Type B pancreatic cell (in vitro differentiated cells): Measurements from ENCODE around the gene LAD1. TPM values are rescaled to one million over a fixed set of nuclear protein-coding genes. Genes with fewer than 3 reads are reported as not detected.

Source experiments
- DNase-seq: peaks from one replicate; pipeline ENCODE4 v3.0.0; 2021; ENCODE audit warnings: mixed read lengths; ENCODE audit not compliant: unreplicated experiment; ENCODE audit errors: extremely low spot score
- H3K27ac Mint-ChIP-seq: 2 replicates; pipeline ENCODE4 v1.8.0; 2021; ENCODE audit warnings: mild to moderate bottlenecking, mixed read lengths
- H3K27me3 Mint-ChIP-seq: 2 replicates; pipeline ENCODE4 v1.8.0; 2021; ENCODE audit warnings: mixed read lengths
- H3K36me3 Mint-ChIP-seq: 2 replicates; pipeline ENCODE4 v1.8.0; 2021; ENCODE audit warnings: mixed read lengths
- H3K4me1 Mint-ChIP-seq: one replicate; pipeline ENCODE4 v1.8.0; 2021; ENCODE audit warnings: mixed read lengths; ENCODE audit not compliant: unreplicated experiment
- H3K4me3 Mint-ChIP-seq: 2 replicates; pipeline ENCODE4 v1.8.0; 2021; ENCODE audit warnings: mild to moderate bottlenecking, mixed read lengths
- H3K9me3 Mint-ChIP-seq: 2 replicates; pipeline ENCODE4 v1.8.0; 2021; ENCODE audit warnings: mixed read lengths
- CTCF ChIP-seq: fragments of 200-600 bp; sonication (generic); conservative IDR thresholded peaks from 2 replicates; pipeline ENCODE4 v1.5.0; 2021; ENCODE audit warnings: antibody characterized with exemption, mild to moderate bottlenecking
- total RNA-seq: library from RNA; stranded (reverse); gene quantifications from 2 replicates; pipeline ENCODE4 v1.2.1, GENCODE V29; 2021; ENCODE audit warnings: low replicate concordance

The LAD1 gene
- total RNA-seq, 1 donor from 2014 or later, result 41.2 TPM

GRCh38 chr1:201374364-201374763, 24.8 kb downstream of the LAD1 start:
- Mint-ChIP-seq H3K27ac (peak overlapping the region; percentile 37), H3K4me1 (peaks cover 31% of the 10 kb centered on the region), H3K36me3 (no peaks in the 10 kb centered on the region), H3K9me3 (no peaks in the 10 kb centered on the region), H3K4me3 (no peak overlapping the region), H3K27me3 (peaks cover 18% of the 10 kb centered on the region)
- DNase-seq, result no peak
- TF ChIP-seq CTCF, result no peak

- H3K4me1 Mint-ChIP-seq, result peaks cover 19% of the 10 kb centered on the region
- peaks cover 29% of the 10 kb centered on the region for H3K27me3 Mint-ChIP-seq
- TF ChIP-seq CTCF, result no peak
- DNase-seq, result no peak
- H3K9me3 Mint-ChIP-seq, result no peaks in the 10 kb centered on the region
- H3K4me3 Mint-ChIP-seq, result no peak overlapping the region
- no peaks in the 10 kb centered on the region for H3K36me3 Mint-ChIP-seq
- H3K27ac Mint-ChIP-seq, result peak overlapping the region; percentile 35
Measured at GRCh38 chr1:201371792-201372191, 27.3 kb downstream of the LAD1 start.

- H3K27ac Mint-ChIP-seq, result no peak overlapping the region
- H3K9me3 Mint-ChIP-seq, result no peaks in the 10 kb centered on the region
- no peaks in the 10 kb centered on the region for H3K36me3 Mint-ChIP-seq
- peaks cover 29% of the 10 kb centered on the region for H3K27me3 Mint-ChIP-seq
- H3K4me1 Mint-ChIP-seq, result peaks cover 16% of the 10 kb centered on the region
- H3K4me3 Mint-ChIP-seq, result no peak overlapping the region
- no peak for TF ChIP-seq CTCF
- DNase-seq, result no peak
Measured at GRCh38 chr1:201371276-201371675, 27.8 kb downstream of the LAD1 start.

GRCh38 chr1:201370500-201370899, 28.6 kb downstream of the LAD1 start:
- no peak overlapping the region for H3K4me3 Mint-ChIP-seq
- peaks cover 29% of the 10 kb centered on the region for H3K27me3 Mint-ChIP-seq
- DNase-seq, result no peak
- no peaks in the 10 kb centered on the region for H3K36me3 Mint-ChIP-seq
- no peaks in the 10 kb centered on the region for H3K9me3 Mint-ChIP-seq
- TF ChIP-seq CTCF, result no peak
- H3K4me1 Mint-ChIP-seq, result peaks cover 13% of the 10 kb centered on the region
- no peak overlapping the region for H3K27ac Mint-ChIP-seq

GRCh38 chr1:201369209-201369608, 29.9 kb downstream of the LAD1 start:
- Mint-ChIP-seq H3K27ac (no peak overlapping the region), H3K4me1 (peaks cover 8% of the 10 kb centered on the region), H3K36me3 (no peaks in the 10 kb centered on the region), H3K27me3 (peaks cover 24% of the 10 kb centered on the region), H3K4me3 (no peak overlapping the region), H3K9me3 (no peaks in the 10 kb centered on the region)
- TF ChIP-seq CTCF, result no peak
- DNase-seq, result no peak

- Mint-ChIP-seq H3K4me1 (no peaks in the 10 kb centered on the region), H3K4me3 (no peak overlapping the region), H3K27me3 (peaks cover 15% of the 10 kb centered on the region), H3K36me3 (no peaks in the 10 kb centered on the region), H3K27ac (no peak overlapping the region), H3K9me3 (no peaks in the 10 kb centered on the region)
- no peak for TF ChIP-seq CTCF
- no peak for DNase-seq
Measured at GRCh38 chr1:201366696-201367095, 32.4 kb downstream of the LAD1 start.
